ENCODE data around the gene CELF1.

DNA sequence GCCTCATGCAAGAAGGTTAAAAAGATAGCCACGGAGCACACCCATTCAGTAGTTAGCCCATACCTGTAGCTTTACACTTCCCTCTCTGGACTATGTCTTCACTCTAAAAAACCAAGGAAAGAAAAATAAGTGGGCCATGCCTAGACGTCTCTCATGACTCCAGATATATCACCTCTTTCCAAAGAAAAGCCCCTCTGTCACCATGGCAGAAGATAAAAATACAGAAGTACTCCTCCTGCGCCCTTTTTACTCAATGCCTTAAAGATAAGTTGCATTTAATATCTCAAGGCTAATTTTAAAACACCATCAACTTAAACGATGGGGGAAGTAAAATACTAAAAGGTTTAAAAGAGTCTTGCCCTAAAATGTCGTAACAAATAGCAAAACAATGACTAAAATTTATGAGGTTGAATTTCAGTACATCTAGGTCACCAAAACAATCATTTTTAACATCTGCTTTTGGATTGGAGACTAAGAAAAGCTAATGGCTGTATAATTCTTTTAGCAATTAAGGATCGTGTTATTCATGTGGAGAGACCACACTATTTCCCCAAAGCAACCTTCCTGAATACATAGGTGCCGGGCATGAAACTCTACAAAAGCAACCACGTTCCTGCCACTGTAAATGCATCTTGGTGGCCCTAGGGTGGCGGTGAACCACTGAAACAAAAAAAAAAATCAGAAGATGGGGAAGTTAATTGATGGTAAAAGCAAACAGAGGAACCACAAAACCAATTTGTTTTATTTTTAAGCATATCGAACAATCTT is 46.0 kb downstream of the CELF1 start:
- TF ChIP-seq CTCF (optimal IDR thresholded peaks at IDR 0.05 in 1 of 3, IDR thresholded peaks at IDR 0.05 in 1 of 3, conservative IDR thresholded peaks at IDR 0.05 in 1 of 3; ENCODE audit: extremely low read depth in 1 of 3, insufficient read depth in 2 of 3, low read length in 3 of 3), result no peak
- TF ChIP-seq EZH2 (IDR thresholded peaks at IDR 0.05; ENCODE audit: low read length), result no peak

Data from keratinocyte (primary cell).